ENCODE data around the gene CRISPLD2.

CRISPLD2 gene

DNA sequence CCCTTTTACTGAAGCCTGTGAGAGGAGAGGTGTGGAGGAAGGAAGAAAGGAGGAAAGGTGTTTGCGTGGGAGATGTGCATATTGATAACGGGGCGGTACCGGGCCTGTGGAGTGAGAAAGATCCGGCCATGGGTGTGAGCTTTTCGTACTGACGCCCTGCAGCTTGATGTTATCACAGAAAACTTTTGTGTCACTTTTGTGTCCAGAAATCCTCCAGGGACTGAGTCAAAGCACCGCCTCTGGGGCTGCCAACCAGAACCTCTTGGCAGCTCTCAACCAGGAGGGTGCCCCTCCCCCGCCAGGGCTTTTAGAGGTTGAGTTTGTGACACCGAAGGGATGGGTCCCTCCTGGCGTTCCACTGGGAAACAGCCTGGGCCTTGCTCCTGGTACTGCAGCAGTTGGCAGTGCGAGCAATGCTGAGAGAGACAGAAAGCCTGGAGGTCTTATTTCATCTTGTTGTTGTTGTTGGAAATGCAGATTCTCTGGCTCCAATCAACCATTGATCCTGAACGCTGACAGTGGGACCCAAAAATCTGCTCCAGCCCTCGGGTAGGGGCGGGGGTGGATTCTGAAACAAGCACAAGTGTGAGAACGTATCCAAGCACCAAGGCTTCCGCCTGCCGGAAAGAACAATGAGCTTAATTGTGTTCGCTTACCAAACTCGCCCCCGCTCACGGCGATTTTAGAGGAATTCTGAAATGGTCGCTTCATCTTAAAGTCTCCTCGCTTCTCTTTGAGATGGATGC lies 65.0 kb downstream of the CRISPLD2 start:
- DNase-seq (ENCODE audit: low spot score), result no peak

DNA sequence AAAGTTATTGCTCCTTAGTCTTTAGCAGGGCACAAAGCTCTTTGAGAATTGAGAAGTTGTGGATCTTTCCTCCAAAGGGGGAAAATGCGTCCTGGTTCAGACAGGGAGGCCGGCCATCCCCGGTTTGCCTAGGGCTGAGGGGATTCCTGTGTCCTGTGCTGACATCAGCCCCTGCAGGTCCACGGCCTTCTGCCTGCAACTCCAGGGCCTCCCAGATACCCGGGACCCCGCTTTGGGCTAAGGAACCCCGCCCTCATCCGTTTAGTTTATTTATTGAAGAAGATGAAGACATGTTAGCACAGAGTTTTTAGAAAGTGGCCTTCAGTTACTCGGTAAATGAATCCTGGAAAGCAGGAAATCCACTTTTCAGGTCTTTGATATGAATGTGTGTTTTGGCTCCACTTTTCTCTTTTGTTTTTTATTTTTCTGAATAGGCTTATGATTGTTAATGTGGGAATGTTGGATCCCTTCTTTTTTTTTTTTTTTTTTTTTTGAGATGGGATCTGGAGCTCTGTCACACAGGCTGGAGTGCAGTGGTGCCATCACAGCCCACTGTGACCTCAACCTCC lies 65.6 kb downstream of the CRISPLD2 start:
- DNase-seq (ENCODE audit: low spot score), result no peak

DNA sequence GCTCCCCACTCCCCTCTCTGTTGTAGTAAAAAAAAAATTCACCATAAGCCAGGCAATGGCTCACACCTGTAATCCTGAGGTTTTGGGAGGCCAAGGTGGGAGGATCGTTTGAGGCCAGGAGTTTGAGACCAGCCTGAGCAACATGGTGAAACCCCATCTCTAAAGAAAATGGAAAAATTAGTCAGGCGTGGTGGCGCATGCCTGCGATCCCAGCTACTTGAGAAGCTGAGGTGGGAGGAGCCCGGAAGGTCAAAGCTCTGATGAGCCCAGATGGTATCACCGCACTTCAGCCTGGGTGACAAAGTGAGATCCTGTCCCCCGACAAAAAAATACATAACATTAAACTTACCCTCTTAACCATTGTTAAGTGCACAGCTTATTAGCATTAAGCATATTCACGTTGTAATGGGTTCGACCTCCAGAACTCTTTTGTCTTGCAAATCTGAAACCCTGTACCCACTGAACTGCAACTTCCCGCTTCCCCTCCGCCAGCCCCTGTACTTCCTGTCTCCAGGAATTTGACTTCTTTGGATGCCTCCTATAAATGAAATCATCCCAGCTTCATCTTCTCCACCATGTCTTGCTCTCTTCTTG lies 66.8 kb downstream of the CRISPLD2 start:
- DNase-seq (ENCODE audit: low spot score), result no peak

DNA sequence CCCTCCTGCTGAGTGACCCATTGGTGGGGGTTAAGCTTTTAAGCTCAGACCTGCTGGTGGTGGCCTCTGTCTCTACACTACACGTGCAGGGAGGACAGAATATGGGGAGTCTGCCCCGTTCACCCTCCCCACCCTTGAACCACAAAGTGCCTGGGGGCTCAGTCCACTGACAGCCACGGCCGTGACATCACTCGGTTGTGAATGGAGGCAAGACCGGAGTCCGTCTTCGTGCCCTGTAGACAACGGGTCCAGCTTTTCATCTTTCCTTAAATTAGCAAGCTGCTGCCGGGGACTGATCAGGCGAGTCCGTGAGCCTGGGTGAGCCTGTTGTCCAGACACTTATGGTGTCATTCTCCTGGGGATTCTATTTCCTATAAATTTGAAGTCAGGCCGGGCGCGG lies 67.4 kb downstream of the CRISPLD2 start:
- DNase-seq (ENCODE audit: low spot score), result no peak

DNA sequence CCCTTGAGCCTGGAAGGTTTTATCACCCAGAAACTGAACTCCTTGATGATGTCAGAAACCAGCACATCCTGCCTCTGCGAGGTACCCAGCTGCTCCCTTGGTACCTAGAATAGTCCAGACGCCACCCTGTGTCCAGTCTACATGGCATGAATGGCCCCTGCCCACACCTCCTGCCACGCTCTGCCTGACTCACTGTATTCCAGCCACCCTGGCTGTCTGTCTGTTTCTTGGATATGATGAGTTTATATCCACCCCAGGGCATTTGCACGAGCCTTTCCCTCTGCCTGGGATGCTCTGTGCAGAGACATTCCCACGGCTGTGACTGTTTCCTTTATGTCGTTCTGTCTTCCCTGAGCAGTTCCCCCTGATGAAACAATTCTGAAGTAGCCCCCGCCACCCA lies 68.7 kb downstream of the CRISPLD2 start:
- DNase-seq (ENCODE audit: low spot score), result no peak

DNA sequence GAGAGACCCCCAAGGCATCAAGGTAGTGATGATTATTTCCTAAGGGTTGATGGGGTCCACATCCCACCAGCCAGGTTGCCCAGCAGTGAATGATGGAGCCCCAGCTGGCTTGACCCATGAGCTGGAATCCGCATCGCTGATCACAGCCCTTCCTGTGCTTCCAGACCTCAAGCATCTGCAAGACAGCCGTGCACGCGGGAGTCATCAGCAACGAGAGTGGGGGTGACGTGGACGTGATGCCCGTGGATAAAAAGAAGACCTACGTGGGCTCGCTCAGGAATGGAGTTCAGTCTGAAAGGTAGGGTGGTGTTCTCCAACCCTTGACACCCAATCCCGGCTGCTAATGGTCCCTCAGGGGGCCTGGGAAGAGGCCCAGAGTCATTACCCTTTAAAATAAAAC lies 69.3 kb downstream of the CRISPLD2 start:
- DNase-seq (ENCODE audit: low spot score), result no peak

DNA sequence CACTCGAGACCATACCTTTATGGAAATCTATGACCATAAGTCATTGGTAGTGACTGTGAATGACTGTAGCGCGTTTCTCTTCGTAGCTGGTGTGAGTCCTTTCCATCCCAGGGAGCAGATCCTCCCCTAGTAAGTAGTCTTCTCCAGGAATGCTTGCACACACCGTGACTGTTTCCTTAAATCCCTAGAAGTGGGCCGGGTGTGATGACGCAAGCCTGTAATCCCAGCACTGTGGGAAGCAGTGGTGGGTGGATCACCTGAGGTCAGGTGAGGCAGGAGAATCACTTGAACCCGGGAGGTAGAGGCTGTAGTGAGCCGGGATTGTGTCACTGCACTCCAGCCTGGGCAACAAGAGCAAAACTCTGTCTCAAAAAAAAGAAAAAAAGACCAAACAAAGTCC lies 70.6 kb downstream of the CRISPLD2 start:
- no peak for DNase-seq (ENCODE audit: low spot score)

DNA sequence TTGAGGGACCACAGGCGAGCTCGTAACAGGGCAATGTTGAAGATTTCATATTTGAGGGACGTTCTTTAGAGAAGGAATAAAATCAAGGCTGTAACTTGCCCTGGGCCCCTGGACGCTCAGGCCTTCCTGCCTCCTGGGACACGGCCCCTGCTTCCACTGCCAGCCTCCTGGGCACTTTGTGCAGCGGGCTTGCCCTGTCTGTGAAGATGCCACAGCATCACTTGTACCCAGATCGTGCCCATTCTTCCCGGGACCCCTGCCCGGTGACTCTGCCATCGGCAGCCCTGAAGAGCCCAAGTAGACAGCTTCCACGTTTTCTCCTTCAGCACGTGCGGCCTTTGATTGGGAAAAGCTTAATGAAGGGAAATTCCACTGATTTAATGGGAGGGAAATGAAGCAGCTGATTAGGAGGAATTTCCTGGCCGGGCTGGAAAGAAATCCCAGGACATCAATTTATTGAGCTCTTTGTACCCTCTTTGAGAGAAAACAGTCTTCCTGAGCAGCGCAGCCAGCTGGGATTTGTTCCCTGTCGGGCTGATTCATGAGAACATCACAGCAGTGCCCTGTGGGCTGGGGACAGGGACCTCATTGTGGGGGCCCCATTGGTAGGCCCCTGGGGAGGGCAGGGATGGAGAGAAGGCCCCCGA lies 71.5 kb downstream of the CRISPLD2 start:
- DNase-seq (ENCODE audit: low spot score), result no peak

DNA sequence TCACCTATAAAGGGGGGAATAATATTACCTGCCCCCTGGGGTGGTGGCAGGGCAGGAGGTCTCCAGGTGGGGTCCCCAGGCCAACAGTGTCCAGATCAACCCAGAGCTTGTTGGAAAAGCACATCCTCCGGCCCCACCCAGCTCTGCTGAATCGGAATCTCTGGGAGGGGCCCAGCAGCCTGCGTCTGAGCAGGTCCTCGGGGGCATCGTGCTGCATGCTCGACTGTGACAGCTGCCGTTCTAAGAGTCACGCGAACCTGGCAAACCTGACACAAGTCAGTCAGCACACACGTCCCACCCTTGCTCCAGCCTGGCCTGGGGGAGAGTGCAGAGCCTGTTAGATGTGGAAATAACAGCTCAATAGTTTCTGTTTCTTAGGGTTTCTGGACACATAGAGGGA lies 72.3 kb downstream of the CRISPLD2 start:
- DNase-seq (ENCODE audit: low spot score), result no peak

DNA sequence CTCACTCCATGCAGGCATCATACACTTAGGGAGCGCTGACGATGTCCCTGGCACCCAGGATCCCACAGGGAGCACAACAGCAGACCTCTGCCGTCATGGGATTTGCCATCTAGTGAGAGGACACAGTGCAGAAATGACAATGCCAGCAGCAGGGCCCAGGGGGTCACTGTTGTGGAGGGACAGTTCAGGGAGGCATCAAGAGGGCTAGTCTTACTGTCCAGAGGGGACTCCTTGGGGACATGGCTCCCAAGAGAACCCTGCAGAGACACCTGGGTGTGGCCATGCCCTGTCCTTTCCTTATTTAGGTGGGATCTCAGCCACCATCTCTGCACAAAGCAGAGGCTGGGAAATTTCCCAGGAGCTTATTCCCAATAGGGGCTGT lies 73.7 kb downstream of the CRISPLD2 start:
- no peak for DNase-seq (ENCODE audit: low spot score)

DNA sequence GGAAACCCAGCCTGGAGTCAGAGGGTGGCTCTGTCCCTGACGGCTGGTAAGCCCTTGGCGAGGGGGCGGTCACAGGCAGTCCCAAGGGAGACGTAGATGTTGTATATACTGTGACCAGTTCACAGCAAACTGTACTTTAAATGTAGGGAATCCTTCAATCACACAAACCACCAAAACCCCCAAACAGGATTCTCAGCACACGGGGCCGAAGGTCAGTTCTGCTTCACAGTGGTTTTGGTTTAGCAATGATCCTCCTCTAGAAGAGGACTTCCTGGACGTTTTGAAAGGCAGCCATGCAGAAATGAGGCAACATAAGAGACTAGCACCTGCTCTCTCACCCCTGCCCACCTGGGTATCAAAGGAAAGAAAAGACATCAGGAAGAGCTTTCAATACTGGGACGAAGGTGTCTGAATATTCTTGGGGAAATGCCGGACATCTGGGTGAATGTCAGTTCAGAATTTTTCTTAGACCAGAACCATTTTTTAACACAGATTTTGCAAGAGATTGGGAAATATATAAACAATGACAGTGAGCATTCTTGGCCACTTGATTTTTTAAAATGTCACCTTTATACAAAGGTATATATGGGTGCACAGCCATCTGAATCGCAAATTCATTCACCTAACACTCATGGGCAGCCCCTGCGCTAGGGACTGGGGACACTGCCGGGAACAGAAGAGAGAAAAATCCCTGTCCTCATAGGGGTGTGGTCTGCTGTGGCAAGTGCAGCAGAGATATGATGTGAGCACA lies 74.2 kb downstream of the CRISPLD2 start:
- DNase-seq (ENCODE audit: low spot score), result no peak

DNA sequence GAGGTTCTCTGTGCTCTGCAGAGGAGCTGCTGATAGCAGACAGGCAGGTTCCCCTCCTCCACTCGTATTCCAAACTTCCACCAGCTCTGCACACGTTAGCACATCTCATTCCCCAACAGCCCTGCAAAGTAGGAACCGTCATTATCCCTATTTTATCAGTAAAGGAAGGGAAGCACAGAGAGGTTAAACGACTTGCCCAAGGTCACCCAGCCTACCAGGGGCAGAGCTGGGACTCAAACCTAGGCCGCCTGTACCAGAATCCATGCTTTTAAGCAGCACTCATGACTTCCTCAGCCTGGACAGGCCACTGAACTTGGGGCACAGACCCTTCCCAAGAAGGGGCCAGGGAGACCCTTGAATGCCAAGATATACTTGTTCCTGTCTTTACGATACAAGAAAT lies 75.2 kb downstream of the CRISPLD2 start:
- no peak for DNase-seq (ENCODE audit: low spot score)

DNA sequence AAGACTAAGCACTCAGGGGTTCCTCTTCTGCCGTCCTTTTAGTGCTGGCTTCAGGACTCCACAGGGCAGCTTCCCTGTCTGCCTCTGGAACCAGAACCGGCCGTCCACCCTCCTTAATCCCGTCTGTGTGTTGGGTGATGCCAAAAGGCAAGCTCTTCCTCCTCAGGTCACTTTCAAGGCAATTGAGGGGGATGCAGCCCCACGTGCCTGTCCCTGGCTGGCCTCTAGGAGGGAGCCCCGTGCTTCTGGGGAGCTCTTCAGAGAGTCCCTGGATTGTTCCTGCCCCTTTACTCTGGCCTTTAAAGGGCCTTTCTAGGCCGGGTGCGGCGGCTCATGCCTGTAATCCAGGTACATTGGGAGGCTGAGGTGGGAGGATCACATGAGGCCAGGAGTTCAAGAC lies 77.1 kb downstream of the CRISPLD2 start:
- no peak for DNase-seq (ENCODE audit: low spot score)

DNA sequence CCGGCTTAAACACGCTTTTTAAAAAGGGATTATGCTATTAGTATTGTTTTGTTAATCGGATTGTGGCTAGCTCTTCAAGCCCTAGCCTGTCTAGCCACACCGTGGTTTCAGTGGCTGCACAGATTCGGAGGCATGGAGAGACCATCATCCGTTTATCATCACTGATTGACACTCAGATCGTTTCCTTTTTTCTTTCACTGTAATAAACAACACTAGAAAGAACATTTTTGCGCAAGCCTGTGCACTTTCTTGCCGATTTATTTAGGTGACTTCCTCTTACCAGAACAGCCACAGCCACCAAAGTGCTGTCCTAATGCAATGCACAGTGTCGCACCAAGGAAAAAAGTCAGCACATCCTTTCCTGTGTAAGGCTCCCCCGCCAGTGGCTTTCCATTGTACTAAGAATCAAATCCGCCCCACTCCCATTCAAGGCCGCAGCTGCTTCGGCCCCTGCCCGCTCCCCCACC lies 78.2 kb downstream of the CRISPLD2 start:
- DNase-seq (ENCODE audit: low spot score), result no peak

DNA sequence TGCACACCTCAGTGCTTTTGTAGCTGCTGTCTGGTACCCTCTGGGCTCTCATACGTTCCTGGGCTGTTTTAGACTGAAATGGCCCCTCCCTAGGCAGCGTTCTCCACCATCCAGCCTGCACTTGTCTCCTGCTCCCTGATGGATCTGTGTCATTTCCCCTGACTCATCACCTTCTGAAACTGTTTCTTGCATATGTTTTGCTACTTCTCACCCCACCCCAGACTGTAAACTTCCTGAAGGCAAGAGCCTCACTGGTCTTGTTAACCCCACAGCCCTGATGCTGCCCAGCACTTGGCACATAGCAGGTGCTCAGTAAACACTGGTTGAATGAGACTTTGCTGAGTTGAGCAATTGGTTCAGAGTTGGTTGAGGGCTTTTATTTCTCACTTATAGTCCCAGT lies 78.7 kb downstream of the CRISPLD2 start:
- DNase-seq (ENCODE audit: low spot score), result no peak

DNA sequence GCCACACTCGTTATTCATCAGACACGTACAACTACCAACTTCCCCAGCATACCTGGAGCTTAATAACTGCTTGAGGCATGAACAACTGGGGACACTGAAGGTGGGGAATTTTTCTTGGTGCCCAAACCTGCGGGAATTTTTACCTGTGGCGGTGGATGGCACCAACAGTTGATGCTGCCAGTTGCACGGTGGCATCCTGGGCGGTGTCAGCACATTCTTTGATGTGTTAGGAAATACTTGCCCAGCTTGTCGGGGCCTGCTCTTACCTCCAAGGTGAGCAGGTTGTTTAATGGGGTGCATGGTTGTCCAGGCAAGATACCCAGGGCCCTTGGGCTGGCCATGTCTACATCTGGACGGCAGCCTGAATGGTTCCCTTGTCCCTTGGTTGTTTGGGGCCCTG lies 79.6 kb downstream of the CRISPLD2 start:
- no peak for DNase-seq (ENCODE audit: low spot score)

DNA sequence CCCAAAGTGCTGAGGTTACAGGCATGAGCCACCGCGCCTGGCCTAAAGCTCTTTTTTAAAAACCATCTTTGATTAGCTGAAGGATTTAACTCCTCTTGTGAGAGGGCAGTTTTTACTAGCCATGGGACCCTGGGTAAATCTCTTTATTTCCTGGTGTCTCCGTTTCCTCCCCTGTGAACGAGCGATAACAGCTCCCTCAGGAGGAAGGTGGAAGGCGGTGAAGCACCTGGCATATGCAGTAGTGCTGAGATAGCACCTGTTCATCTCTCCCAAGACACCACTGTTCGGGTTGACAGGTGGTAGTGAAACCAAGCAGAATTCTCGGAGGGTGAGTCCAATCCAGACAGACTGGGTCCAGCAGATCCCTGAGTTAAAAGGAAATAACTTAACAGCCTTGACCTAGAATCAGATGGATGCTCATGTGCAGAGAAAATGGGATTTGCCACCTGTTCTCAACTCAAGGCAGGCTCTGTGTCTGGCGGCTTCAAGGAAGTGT lies 86.2 kb downstream of the CRISPLD2 start:
- DNase-seq (ENCODE audit: low spot score), result no peak

DNA sequence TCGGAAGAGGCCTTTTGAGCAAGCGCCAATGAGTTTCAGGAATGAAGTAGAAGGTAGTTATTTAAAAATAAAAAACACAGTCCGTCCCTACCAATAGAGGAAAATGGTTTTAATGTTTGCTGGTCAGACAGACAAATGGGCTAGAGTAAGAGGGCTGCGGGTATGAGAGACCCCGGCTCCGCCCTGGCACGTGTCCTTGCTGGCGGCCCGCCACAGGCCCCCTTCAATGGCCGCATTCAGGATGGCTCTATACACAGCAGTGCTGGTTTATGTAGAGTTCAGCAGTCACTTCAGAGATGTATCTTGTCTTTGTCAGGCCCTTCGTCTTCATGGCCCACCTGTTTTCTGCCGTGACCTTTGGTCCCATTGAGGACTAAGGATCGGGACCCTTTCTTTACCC lies 87.3 kb downstream of the CRISPLD2 start:
- no peak for DNase-seq (ENCODE audit: low spot score)

DNA sequence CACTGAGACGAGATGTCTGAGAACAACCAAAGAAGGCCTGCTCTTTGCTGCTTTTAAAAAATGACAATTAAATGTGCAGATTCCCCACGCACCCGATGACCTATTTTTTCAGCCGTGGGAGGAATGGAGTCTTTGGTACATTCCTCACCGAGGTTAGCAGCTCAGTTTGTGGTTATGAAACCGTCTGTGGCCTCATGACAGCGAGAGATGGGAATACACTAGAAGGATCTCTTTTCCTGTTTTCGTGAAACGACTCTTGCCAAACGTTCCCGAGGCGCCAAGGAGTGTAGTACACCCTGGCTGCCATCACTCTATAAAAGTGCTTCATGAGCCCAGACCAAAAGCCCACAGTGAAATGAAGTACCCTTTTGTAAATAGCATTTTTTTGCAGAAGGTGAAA lies 87.8 kb downstream of the CRISPLD2 start:
- no peak for DNase-seq (ENCODE audit: low spot score)

DNA sequence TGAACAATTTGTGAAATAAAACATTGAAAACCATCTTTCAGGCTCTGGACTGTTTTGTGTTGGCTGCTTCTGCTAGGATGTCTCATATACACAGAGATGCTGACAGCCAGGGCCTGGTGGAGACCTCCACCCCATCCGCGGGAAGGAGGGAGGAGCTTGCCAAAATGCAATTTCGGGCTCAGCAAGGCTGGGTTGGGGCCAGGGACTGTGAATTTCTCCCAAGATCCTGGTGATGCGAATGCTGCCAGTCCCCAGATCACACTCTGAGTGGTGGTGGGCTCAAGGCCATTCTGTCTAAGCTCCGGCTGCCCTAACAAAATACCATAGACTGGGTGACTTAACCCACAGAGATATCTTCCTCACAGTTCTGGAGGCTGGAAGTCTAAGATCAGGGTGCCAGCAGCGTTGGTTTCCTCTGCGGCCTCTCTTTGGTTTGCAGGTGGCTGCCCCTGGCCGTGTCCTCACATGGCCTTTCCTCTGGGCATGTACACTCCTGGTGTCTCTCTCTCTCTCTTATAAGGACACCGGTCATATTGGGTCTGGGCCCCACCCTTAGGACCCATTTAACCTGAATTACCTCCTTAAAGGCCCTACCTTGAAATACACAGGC lies 89.8 kb downstream of the CRISPLD2 start:
- DNase-seq (ENCODE audit: low spot score), result no peak

DNA sequence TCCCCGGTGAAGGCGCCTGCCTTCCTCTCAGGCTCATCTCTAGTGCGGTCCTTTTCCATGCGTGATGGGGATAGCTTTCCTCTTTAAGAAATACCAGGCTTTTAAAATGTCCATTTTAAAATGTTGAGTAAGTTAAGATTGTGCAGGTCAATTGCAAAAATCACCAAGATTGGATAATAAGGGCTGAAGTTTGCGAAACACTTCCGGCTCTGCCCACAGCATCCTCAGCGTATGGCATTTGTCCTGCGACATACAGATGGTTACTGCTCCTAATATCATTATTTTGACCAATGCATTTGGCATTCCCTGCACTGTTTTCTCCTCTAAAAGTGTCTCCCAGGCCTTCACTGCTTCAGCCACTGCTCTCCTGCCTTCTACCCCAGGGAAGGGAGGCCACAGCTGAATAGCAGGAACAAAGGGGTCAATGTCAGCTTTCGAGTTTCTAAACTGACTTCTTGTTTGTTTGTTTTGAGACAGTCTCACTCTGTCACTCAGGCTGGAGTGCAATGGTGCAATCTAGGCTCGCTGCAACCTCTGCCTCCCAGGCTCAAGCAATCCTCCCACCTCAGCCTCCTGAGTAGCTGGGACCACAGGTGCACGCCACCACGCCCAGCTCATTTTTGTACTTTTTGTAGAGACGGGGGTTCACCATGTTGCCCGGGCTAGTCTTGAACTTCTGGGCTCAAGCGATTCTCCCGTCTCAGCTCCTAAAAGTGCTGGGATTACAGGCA lies 91.9 kb downstream of the CRISPLD2 start:
- no peak for DNase-seq (ENCODE audit: low spot score)

All from germinal center (tissue), 1 donor.